Body of pancreas (tissue), 4 donors: Measurements from ENCODE around the gene LMBR1.

ENCODE experiments used
- POLR2A ChIP-seq, 3 donors: fragments of 450-650 bp; IDR thresholded peaks; one replicate each; pipeline ENCODE4 v1.6.1; 2016; ENCODE audit warnings: antibody characterized with exemption in 3 of 3, mild to moderate bottlenecking in 2 of 3
- TF ChIP-seq, protein P1 (sequence below), 7 experiments: fragments of 450-650 bp in 4 of 7; fragments of 200-600 bp in 3 of 7; sonication (generic) in 3 of 7; IDR thresholded peaks; one replicate each; pipeline ENCODE4 v1.5.1; 2016 to 2019; ENCODE audit warnings: antibody characterized with exemption in 7 of 7

GRCh38 chr7:156857757-156858156, 35.2 kb downstream of the LMBR1 start:
- TF ChIP-seq, protein P1, sequence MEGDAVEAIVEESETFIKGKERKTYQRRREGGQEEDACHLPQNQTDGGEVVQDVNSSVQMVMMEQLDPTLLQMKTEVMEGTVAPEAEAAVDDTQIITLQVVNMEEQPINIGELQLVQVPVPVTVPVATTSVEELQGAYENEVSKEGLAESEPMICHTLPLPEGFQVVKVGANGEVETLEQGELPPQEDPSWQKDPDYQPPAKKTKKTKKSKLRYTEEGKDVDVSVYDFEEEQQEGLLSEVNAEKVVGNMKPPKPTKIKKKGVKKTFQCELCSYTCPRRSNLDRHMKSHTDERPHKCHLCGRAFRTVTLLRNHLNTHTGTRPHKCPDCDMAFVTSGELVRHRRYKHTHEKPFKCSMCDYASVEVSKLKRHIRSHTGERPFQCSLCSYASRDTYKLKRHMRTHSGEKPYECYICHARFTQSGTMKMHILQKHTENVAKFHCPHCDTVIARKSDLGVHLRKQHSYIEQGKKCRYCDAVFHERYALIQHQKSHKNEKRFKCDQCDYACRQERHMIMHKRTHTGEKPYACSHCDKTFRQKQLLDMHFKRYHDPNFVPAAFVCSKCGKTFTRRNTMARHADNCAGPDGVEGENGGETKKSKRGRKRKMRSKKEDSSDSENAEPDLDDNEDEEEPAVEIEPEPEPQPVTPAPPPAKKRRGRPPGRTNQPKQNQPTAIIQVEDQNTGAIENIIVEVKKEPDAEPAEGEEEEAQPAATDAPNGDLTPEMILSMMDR (IDR thresholded peaks at IDR 0.05) = no peak
- no peak for TF ChIP-seq POLR2A (IDR thresholded peaks at IDR 0.05)
